ENCODE results near the gene NAGPA.
"Not testable (repeated sequence)": the region's sequence is repeated elsewhere in the genome, so short reads cannot be mapped to it uniquely, and the experiment has no call there.

Gene NAGPA

GRCh38 chr16:5060073-5060641 is 26.4 kb upstream of the NAGPA start:
- no peak for DNase-seq

GRCh38 chr16:5059386-5060072 is 25.8 kb upstream of the NAGPA start:
- DNase-seq: no peak

- DNase-seq: no peak
Measured at GRCh38 chr16:5058476-5058875, 24.7 kb upstream of the NAGPA start.

- no peak for DNase-seq
Measured at GRCh38 chr16:5056352-5056751, 22.6 kb upstream of the NAGPA start.

- DNase-seq: no peak
Measured at GRCh38 chr16:5054876-5055865, 21.4 kb upstream of the NAGPA start.

- no peak for DNase-seq
Measured at GRCh38 chr16:5046914-5047313, 13.2 kb upstream of the NAGPA start.

- no peak for DNase-seq
Measured at GRCh38 chr16:5045499-5046115, 11.9 kb upstream of the NAGPA start.

- DNase-seq: not testable (repeated sequence)
Measured at GRCh38 chr16:5044581-5044980, 10.8 kb upstream of the NAGPA start.

- no peak for DNase-seq
Measured at GRCh38 chr16:5044011-5044540, 10.3 kb upstream of the NAGPA start.

GRCh38 chr16:5042574-5043171 is 8.9 kb upstream of the NAGPA start:
- DNase-seq: no peak

- no peak for DNase-seq
Measured at GRCh38 chr16:5041600-5042133, 7.9 kb upstream of the NAGPA start.

GRCh38 chr16:5040451-5040850 is 6.7 kb upstream of the NAGPA start:
- DNase-seq: no peak

GRCh38 chr16:5036228-5037156 is 2.8 kb upstream of the NAGPA start:
- no peak for DNase-seq

GRCh38 chr16:5035909-5036227 is 2.1 kb upstream of the NAGPA start:
- no peak for DNase-seq

- DNase-seq: no peak
Measured at GRCh38 chr16:5034167-5034523, 410 bp upstream of the NAGPA start.

- no peak for DNase-seq
Measured at GRCh38 chr16:5032748-5033167, 977 bp downstream of the NAGPA start.

- DNase-seq: no peak
Measured at GRCh38 chr16:5031601-5032000, 2.1 kb downstream of the NAGPA start.

- no peak for DNase-seq
Measured at GRCh38 chr16:5030251-5030870, 3.4 kb downstream of the NAGPA start.

- DNase-seq: no peak
Measured at GRCh38 chr16:5028950-5029475, 4.7 kb downstream of the NAGPA start.

- no peak for DNase-seq
Measured at GRCh38 chr16:5027575-5028235, 6.0 kb downstream of the NAGPA start.

Measured in NCI-H2227 treated with DMSO at 0.1 percent for 48 hours (cell line).